Measurements from ENCODE around the gene DMPK. TPM values are rescaled to one million over a fixed set of nuclear protein-coding genes. Genes with fewer than 3 reads are reported as not detected.
A peak's percentile ranks its signal among the peaks of the same experiment; 100 is the strongest.

The DMPK gene
- total RNA-seq, 1 experiment from 2014 or later, result 22.4 TPM

GRCh38 chr19:45791744-45792469 lies 9.6 kb upstream of the DMPK start:
- in situ Hi-C loops (cut with HindIII; ENCODE audit: low sequenced_read_pairs), result no loop called here
- no peak for DNase-seq (ENCODE audit: low spot score)

DNA sequence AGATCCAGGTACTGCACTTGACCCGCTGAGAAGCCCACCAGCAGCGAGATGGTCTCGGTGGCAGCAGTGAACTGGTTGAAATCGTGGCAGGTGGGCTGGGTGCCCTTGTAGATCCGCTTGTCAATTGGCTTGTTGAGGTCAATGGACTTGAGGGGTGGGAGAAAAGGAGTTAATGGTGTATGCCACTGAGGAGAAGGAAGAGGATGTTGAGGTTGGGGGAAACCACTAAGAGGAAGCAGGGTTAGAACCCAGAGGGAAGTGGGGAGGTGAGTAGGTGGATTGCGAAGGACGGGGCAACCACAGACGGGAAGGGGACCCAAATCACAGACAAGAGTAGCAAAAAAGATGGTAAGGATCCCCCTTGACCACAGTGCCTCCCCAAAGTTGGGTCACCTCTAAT lies 8.7 kb upstream of the DMPK start:
- in situ Hi-C loops (cut with HindIII; ENCODE audit: low sequenced_read_pairs), result no loop called here

GRCh38 chr19:45789035-45789786 lies 6.9 kb upstream of the DMPK start:
- DNase-seq (ENCODE audit: low spot score), result no peak
- in situ Hi-C loops (cut with HindIII; ENCODE audit: low sequenced_read_pairs), result no loop called here

More for the DNA sequence above, 8.7 kb upstream of the DMPK start:
- no peak for DNase-seq (ENCODE audit: low spot score)

DNA sequence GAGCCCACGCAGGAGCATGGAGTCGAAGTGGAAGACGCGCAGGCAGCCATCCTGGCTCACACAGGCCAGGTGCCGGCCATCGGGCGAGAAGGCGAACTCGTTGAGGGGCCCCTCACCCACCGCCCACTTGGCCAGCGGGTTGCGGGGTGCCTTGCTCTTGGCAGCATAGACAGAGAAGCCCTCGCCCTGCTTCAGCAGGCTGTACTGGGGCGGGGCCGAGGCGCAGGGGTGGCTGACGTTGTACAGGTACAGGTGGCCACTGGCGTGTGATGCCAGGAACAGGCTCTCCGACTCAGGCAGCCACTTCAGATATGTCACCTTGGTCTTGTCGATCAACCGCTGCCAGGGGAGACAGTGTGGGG lies 4.2 kb upstream of the DMPK start:
- in situ Hi-C loops (cut with HindIII; ENCODE audit: low sequenced_read_pairs), result no loop called here
- DNase-seq (ENCODE audit: low spot score), result no peak

DNA sequence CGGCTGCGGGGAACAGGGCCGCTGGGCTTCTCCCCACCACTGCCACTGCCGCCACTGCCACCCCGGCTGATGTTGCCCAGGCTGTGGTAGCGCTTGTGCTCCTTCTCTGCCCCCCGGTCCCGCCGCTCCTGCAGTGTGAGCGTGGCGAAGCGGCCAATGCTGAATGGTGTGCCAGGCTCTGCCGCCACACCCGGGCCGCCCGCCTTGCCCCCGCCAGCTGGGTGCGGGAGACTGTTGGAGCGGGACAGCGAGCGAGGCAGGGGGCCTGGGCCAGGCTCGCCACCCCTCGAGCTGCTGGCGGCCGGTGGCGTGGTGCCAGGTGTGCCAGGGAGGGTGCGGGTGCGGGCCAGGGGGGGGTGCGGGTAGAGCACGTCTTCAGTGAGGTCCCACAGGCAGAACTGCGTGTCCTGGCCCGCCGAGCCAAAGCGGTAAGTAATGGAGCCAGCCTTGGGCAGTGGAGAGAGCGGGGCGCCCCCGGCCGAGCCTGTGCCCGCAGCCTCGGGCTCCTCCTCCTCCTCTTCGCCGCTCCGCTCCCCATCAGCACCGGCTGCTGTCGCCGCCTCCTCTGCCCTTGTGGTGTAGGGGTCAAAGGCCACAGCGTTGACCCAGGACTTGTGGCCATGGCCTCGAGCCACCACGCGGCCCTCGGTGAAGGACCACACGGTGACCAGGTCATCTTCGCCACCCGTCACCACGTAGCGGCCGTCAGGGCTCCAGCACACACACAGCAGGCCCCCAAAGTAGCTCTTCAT lies 3.7 kb upstream of the DMPK start:
- DNase-seq (ENCODE audit: low spot score), result no peak
- in situ Hi-C loops (cut with HindIII; ENCODE audit: low sequenced_read_pairs), result no loop called here

DNA sequence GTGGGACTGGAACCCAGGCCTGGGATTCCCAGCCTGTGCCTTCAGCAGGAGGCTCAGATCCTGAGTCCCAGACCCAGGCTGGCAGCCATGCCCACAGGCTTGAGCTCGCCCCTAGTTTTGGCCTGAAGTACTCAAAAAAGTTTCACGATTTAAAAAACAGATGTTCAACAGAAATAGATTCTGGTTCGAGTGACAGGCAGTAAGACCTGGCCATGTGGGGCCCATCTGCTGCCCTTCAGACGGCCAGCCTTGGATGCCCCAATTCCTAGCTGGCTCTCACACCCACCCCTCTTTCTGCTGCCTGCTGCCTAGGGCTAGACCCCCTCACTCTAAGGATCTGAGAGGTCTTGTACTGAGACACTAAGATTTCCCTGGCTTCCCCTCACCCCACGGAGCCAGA lies 2.8 kb upstream of the DMPK start:
- DNase-seq (ENCODE audit: low spot score), result no peak
- in situ Hi-C loops (cut with HindIII; ENCODE audit: low sequenced_read_pairs), result no loop called here

GRCh38 chr19:45784096-45784495 lies 1.8 kb upstream of the DMPK start:
- in situ Hi-C loops (cut with HindIII; ENCODE audit: low sequenced_read_pairs), result no loop called here
- no peak for DNase-seq (ENCODE audit: low spot score)

GRCh38 chr19:45782820-45783785 lies 813 bp upstream of the DMPK start:
- DNase-seq (ENCODE audit: low spot score), result no peak
- in situ Hi-C loops (cut with HindIII; ENCODE audit: low sequenced_read_pairs), result no loop called here

GRCh38 chr19:45781214-45782161 lies 802 bp downstream of the DMPK start:
- in situ Hi-C loops (cut with HindIII; ENCODE audit: low sequenced_read_pairs), result no loop called here
- no peak for DNase-seq (ENCODE audit: low spot score)

- no peak for DNase-seq (ENCODE audit: low spot score)
Measured at GRCh38 chr19:45780448-45781213, 1.7 kb downstream of the DMPK start.

DNA sequence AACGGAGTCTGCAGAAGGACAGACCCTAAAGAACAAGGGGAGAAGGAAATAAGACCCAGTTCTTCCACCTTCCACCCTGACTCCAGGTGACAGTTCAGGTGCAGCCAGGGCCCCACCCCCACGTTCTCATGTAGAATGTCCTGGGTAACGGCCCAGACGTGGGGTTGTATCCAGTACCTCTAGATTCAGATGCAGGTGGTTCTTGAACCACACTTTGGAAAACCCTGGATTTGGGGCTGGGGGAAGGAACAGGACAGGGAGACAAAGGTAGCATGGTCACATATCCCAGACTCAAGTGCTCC lies 2.2 kb downstream of the DMPK start:
- in situ Hi-C loops (cut with HindIII; ENCODE audit: low sequenced_read_pairs), result no loop called here
- DNase-seq (ENCODE audit: low spot score), result no peak

More at GRCh38 chr19:45780448-45781213, 1.7 kb downstream of the DMPK start:
- in situ Hi-C loops (cut with HindIII; ENCODE audit: low sequenced_read_pairs), result no loop called here

DNA sequence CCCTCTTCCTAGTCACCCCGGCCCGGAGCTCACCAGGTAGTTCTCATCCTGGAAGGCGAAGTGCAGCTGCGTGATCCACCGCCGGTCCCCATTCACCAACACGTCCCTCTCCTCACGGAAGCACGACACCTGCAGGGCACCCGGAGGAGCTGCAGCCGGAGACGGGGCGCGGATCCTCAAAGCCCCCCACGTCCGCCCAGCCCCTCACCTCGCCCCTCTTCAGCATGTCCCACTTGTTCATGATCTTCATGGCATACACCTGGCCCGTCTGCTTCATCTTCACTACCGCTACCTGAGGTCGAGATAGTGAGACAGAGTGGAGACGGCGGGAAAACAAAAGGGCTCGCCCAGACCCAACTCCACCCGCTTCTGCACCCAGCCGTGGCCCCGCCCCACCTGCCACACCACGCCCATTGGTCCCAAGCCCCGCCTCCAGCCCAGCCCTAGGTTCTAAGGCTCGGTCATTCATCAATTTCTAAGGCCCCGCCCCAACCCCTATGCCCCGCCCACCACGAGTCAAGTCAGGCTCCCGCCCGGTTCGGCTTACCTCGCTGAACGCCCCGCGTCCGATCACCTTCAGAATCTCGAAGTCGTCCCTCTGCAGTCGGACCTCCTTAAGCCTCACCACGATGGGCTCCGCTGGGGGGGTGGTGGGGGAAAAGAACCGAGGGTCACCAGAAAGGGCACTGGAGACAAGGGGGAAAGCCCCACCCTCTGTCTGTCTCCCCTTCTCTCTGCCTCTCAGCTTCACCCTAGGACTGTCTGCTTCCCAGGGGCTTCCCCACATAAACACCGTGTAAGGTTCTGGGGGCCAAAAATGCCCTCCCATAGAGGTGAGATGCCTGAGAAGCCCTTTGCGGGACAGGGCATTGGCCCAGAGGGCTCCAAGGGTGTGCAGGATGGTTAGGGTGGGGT lies 2.8 kb downstream of the DMPK start:
- in situ Hi-C loops (cut with HindIII; ENCODE audit: low sequenced_read_pairs), result no loop called here
- peak; percentile 42 for DNase-seq (ENCODE audit: low spot score)

DNA sequence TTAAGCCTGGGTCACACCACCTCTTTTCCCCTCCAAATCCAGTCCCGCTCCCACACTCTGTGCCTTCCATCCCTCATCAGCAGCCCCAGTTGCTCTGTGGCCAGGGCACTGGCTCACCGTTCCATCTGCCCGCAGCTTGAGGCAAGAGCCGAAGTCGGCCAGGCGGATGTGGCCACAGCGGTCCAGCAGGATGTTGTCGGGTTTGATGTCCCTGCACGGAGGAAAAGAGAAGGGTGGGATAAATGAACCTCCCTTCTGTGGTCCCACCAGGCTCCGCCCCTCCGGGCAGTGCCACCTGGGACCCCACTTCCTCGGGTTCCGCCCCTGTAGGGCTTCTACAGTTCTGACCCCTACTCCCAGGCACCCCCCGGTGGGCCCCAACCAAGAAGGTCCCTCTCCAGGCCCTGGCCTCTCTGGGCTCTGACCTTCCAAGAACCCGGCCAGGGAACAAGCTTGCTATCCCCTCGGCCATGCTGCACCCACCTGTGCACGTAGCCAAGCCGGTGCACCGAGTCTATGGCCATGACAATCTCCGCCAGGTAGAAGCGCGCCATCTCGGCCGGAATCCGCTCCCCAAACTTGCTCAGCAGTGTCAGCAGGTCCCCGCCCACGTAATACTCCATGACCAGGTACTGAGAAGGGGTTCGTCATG lies 4.2 kb downstream of the DMPK start:
- DNase-seq (ENCODE audit: low spot score), result no peak
- in situ Hi-C loops (cut with HindIII; ENCODE audit: low sequenced_read_pairs), result no loop called here

- no peak for DNase-seq (ENCODE audit: low spot score)
- in situ Hi-C loops (cut with HindIII; ENCODE audit: low sequenced_read_pairs), result no loop called here
Measured at GRCh38 chr19:45777395-45777961, 4.8 kb downstream of the DMPK start.

DNA sequence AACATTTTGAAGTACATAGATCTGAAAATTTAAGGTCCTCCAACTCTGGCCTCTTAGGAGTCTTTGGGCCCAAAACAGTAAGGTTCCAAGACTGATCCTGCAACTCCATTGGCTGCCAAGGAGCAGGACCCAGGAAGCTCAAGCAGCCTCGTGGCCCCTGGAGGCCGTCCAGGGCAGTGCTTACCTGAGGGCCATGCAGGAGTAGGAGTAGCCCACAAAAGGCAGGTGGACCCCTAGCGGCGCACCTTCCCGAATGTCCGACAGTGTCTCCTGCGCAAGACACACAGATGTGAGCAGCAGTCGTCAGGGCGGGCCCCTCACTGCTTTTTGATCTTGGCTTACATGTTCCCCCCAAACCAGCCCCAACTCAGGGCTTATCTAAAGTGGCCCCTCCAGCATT lies 7.5 kb downstream of the DMPK start:
- in situ Hi-C loops (cut with HindIII; ENCODE audit: low sequenced_read_pairs), result no loop called here
- DNase-seq (ENCODE audit: low spot score), result no peak

DNA sequence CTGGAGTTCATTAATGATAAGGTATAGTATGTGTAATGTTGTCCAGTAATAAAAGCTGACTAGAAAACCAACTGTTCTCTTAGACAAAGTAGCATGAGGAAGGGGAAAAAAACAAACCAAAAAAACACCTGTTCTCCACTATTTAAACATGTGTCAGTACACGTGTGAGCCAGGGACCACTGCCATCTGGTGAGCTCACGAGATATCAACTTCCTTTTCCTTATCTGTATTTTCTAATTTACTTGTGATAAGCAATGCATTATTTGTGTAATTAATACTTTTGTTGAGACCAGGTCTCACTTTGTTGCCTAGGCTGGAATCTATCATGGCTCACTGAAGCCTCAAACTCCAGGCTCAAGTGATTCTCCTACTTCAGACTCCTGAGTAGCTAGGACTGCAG lies 8.9 kb downstream of the DMPK start:
- DNase-seq (ENCODE audit: low spot score), result no peak
- in situ Hi-C loops (cut with HindIII; ENCODE audit: low sequenced_read_pairs), result no loop called here
